Measurements from ENCODE around the gene CYB5A.
"Not testable (repeated sequence)": the region's sequence is repeated elsewhere in the genome, so short reads cannot be mapped to it uniquely, and the experiment has no call there.

The CYB5A gene

GRCh38 chr18:74316257-74317170 lies 24.8 kb upstream of the CYB5A start:
- H3K36me3 ChIP-seq (ENCODE audit: insufficient read depth, low read length): no peaks in the 10 kb centered on the region
- H3K4me3 ChIP-seq (ENCODE audit: low read depth in 1 of 2, low read length in 2 of 2): no peak overlapping the region
- H3K27me3 ChIP-seq (ENCODE audit: control insufficient read depth in 1 of 2, insufficient read depth in 2 of 2, low read length in 2 of 2): no peaks in the 10 kb centered on the region
- no peaks in the 10 kb centered on the region for H3K4me1 ChIP-seq (ENCODE audit: insufficient read depth, low read length)
- H3K9ac ChIP-seq (ENCODE audit: low read length): no peak overlapping the region
- H3K9me3 ChIP-seq (ENCODE audit: low read length): no peaks in the 10 kb centered on the region
- H3K27ac ChIP-seq (ENCODE audit: low read depth, low read length): no peak overlapping the region

- Histone ChIP-seq H3K9ac (ENCODE audit: low read length) (no peak within 1 kb of the TSS), H3K27me3 (ENCODE audit: control insufficient read depth in 1 of 2, insufficient read depth in 2 of 2, low read length in 2 of 2) (no peaks in the 10 kb centered on the region), H3K4me1 (ENCODE audit: insufficient read depth, low read length) (no peaks in the 10 kb centered on the region), H3K4me3 (ENCODE audit: low read depth in 1 of 2, low read length in 2 of 2) (no peak within 1 kb of the TSS), H3K36me3 (ENCODE audit: insufficient read depth, low read length) (no peaks in the 10 kb centered on the region), H3K27ac (ENCODE audit: low read depth, low read length) (no peak within 1 kb of the TSS), H3K9me3 (ENCODE audit: low read length) (no peaks in the 10 kb centered on the region)
Observed at GRCh38 chr18:74315464-74316256, 23.9 kb upstream of the CYB5A start, which contains the start of gene C18orf63. TSS of gene C18orf63 (plus strand) at chr18:74315839. CDS start at chr18:74317866, 2,027 bp downstream.

GRCh38 chr18:74314759-74315463 lies 23.1 kb upstream of the CYB5A start:
- Histone ChIP-seq H3K9ac (ENCODE audit: low read length) (no peak overlapping the region), H3K27ac (ENCODE audit: low read depth, low read length) (no peak overlapping the region), H3K9me3 (ENCODE audit: low read length) (no peaks in the 10 kb centered on the region), H3K4me3 (ENCODE audit: low read depth in 1 of 2, low read length in 2 of 2) (no peak overlapping the region), H3K4me1 (ENCODE audit: insufficient read depth, low read length) (no peaks in the 10 kb centered on the region), H3K27me3 (ENCODE audit: control insufficient read depth in 1 of 2, insufficient read depth in 2 of 2, low read length in 2 of 2) (no peaks in the 10 kb centered on the region), H3K36me3 (ENCODE audit: insufficient read depth, low read length) (no peaks in the 10 kb centered on the region)

- no peaks in the 10 kb centered on the region for H3K4me1 ChIP-seq (ENCODE audit: insufficient read depth, low read length)
- H3K9me3 ChIP-seq (ENCODE audit: low read length): no peaks in the 10 kb centered on the region
Observed at GRCh38 chr18:74311000-74311399, 19.2 kb upstream of the CYB5A start.

GRCh38 chr18:74310411-74310810 lies 18.6 kb upstream of the CYB5A start:
- H3K9me3 ChIP-seq (ENCODE audit: low read length): no peaks in the 10 kb centered on the region
- H3K27me3 ChIP-seq (ENCODE audit: control insufficient read depth in 1 of 2, insufficient read depth in 2 of 2, low read length in 2 of 2): no peaks in the 10 kb centered on the region
- H3K36me3 ChIP-seq (ENCODE audit: insufficient read depth, low read length): no peaks in the 10 kb centered on the region
- H3K4me1 ChIP-seq (ENCODE audit: insufficient read depth, low read length): no peaks in the 10 kb centered on the region
- no peak overlapping the region for H3K9ac ChIP-seq (ENCODE audit: low read length)
- no peak overlapping the region for H3K27ac ChIP-seq (ENCODE audit: low read depth, low read length)
- no peak overlapping the region for H3K4me3 ChIP-seq (ENCODE audit: low read depth in 1 of 2, low read length in 2 of 2)

More at GRCh38 chr18:74311000-74311399, 19.2 kb upstream of the CYB5A start:
- no peak overlapping the region for H3K4me3 ChIP-seq (ENCODE audit: low read depth in 1 of 2, low read length in 2 of 2)
- no peaks in the 10 kb centered on the region for H3K27me3 ChIP-seq (ENCODE audit: control insufficient read depth in 1 of 2, insufficient read depth in 2 of 2, low read length in 2 of 2)
- H3K36me3 ChIP-seq (ENCODE audit: insufficient read depth, low read length): no peaks in the 10 kb centered on the region
- no peak overlapping the region for H3K9ac ChIP-seq (ENCODE audit: low read length)
- no peak overlapping the region for H3K27ac ChIP-seq (ENCODE audit: low read depth, low read length)

GRCh38 chr18:74303936-74304335 lies 12.2 kb upstream of the CYB5A start:
- H3K36me3 ChIP-seq (ENCODE audit: insufficient read depth, low read length): no peaks in the 10 kb centered on the region
- no peaks in the 10 kb centered on the region for H3K27me3 ChIP-seq (ENCODE audit: control insufficient read depth in 1 of 2, insufficient read depth in 2 of 2, low read length in 2 of 2)
- H3K4me1 ChIP-seq (ENCODE audit: insufficient read depth, low read length): no peaks in the 10 kb centered on the region
- no peaks in the 10 kb centered on the region for H3K9me3 ChIP-seq (ENCODE audit: low read length)
- H3K27ac ChIP-seq (ENCODE audit: low read depth, low read length): no peak overlapping the region
- no peak overlapping the region for H3K4me3 ChIP-seq (ENCODE audit: low read depth in 1 of 2, low read length in 2 of 2)
- H3K9ac ChIP-seq (ENCODE audit: low read length): no peak overlapping the region

GRCh38 chr18:74303306-74303705 lies 11.5 kb upstream of the CYB5A start:
- Histone ChIP-seq H3K27ac (ENCODE audit: low read depth, low read length) (no peak overlapping the region), H3K4me1 (ENCODE audit: insufficient read depth, low read length) (no peaks in the 10 kb centered on the region), H3K4me3 (ENCODE audit: low read depth in 1 of 2, low read length in 2 of 2) (no peak overlapping the region), H3K27me3 (ENCODE audit: control insufficient read depth in 1 of 2, insufficient read depth in 2 of 2, low read length in 2 of 2) (no peaks in the 10 kb centered on the region), H3K9ac (ENCODE audit: low read length) (no peak overlapping the region), H3K36me3 (ENCODE audit: insufficient read depth, low read length) (no peaks in the 10 kb centered on the region), H3K9me3 (ENCODE audit: low read length) (no peaks in the 10 kb centered on the region)

GRCh38 chr18:74299746-74300145 lies 8.0 kb upstream of the CYB5A start:
- Histone ChIP-seq H3K9me3 (ENCODE audit: low read length) (no peaks in the 10 kb centered on the region), H3K27me3 (ENCODE audit: control insufficient read depth in 1 of 2, insufficient read depth in 2 of 2, low read length in 2 of 2) (no peaks in the 10 kb centered on the region), H3K27ac (ENCODE audit: low read depth, low read length) (no peak overlapping the region), H3K4me3 (ENCODE audit: low read depth in 1 of 2, low read length in 2 of 2) (no peak overlapping the region), H3K4me1 (ENCODE audit: insufficient read depth, low read length) (no peaks in the 10 kb centered on the region), H3K9ac (ENCODE audit: low read length) (no peak overlapping the region), H3K36me3 (ENCODE audit: insufficient read depth, low read length) (no peaks in the 10 kb centered on the region)

- Histone ChIP-seq H3K9me3 (ENCODE audit: low read length) (no peaks in the 10 kb centered on the region), H3K4me1 (ENCODE audit: insufficient read depth, low read length) (no peaks in the 10 kb centered on the region), H3K9ac (ENCODE audit: low read length) (no peak overlapping the region), H3K27me3 (ENCODE audit: control insufficient read depth in 1 of 2, insufficient read depth in 2 of 2, low read length in 2 of 2) (no peaks in the 10 kb centered on the region), H3K4me3 (ENCODE audit: low read depth in 1 of 2, low read length in 2 of 2) (no peak overlapping the region), H3K27ac (ENCODE audit: low read depth, low read length) (no peak overlapping the region), H3K36me3 (ENCODE audit: insufficient read depth, low read length) (no peaks in the 10 kb centered on the region)
Observed at GRCh38 chr18:74299162-74299561, 7.4 kb upstream of the CYB5A start.

- Histone ChIP-seq H3K9ac (ENCODE audit: low read length) (no peak overlapping the region), H3K4me1 (ENCODE audit: insufficient read depth, low read length) (no peaks in the 10 kb centered on the region), H3K4me3 (ENCODE audit: low read depth in 1 of 2, low read length in 2 of 2) (no peak overlapping the region), H3K27me3 (ENCODE audit: control insufficient read depth in 1 of 2, insufficient read depth in 2 of 2, low read length in 2 of 2) (no peaks in the 10 kb centered on the region), H3K27ac (ENCODE audit: low read depth, low read length) (no peak overlapping the region), H3K9me3 (ENCODE audit: low read length) (no peaks in the 10 kb centered on the region), H3K36me3 (ENCODE audit: insufficient read depth, low read length) (no peaks in the 10 kb centered on the region)
Observed at GRCh38 chr18:74294526-74294925, 2.8 kb upstream of the CYB5A start.

- H3K4me1 ChIP-seq (ENCODE audit: insufficient read depth, low read length); H3K9ac ChIP-seq (ENCODE audit: low read length); H3K4me3 ChIP-seq (ENCODE audit: low read depth in 1 of 2, low read length in 2 of 2); H3K27me3 ChIP-seq (ENCODE audit: control insufficient read depth in 1 of 2, insufficient read depth in 2 of 2, low read length in 2 of 2); H3K9me3 ChIP-seq (ENCODE audit: low read length); H3K36me3 ChIP-seq (ENCODE audit: insufficient read depth, low read length): not testable (repeated sequence)
- peak overlapping the region; percentile 83 for H3K27ac ChIP-seq (ENCODE audit: low read depth, low read length)
Observed at GRCh38 chr18:74292982-74293381, 1.2 kb upstream of the CYB5A start.

All from muscle layer of colon (tissue), 2 donors.